Measurements from ENCODE around the gene SORBS2. TPM values are rescaled to one million over a fixed set of nuclear protein-coding genes. Genes with fewer than 3 reads are reported as not detected.

The SORBS2 gene
- total RNA-seq, 1 donor from 2014 or later: 43.2 TPM

DNA sequence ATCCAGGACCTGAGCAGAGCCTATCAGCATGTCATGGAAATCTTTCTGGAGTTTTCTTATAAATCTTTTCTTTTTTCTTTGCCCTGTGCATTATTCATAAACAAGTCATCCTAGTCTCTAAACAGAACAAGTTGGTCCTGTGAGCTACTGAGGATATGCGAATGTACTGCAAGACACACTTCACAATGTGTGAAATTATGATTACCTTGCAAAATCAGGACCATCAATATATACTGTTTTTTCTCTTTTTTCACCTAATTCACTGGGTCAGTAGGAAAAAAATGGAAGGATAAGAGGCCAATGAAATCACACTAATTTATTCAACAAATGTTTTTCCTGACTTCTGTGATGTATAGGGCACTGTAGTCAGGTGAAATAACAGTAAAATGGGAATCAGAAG lies 14.4 kb upstream of the SORBS2 start:
- Mint-ChIP-seq H3K4me3 (no peak overlapping the region), H3K27me3 (no peaks in the 10 kb centered on the region), H3K27ac (peak overlapping the region; percentile 52), H3K4me1 (ENCODE audit: unreplicated experiment) (peaks cover 7% of the 10 kb centered on the region), H3K36me3 (no peaks in the 10 kb centered on the region), H3K9me3 (no peaks in the 10 kb centered on the region)
- TF ChIP-seq, protein P1, sequence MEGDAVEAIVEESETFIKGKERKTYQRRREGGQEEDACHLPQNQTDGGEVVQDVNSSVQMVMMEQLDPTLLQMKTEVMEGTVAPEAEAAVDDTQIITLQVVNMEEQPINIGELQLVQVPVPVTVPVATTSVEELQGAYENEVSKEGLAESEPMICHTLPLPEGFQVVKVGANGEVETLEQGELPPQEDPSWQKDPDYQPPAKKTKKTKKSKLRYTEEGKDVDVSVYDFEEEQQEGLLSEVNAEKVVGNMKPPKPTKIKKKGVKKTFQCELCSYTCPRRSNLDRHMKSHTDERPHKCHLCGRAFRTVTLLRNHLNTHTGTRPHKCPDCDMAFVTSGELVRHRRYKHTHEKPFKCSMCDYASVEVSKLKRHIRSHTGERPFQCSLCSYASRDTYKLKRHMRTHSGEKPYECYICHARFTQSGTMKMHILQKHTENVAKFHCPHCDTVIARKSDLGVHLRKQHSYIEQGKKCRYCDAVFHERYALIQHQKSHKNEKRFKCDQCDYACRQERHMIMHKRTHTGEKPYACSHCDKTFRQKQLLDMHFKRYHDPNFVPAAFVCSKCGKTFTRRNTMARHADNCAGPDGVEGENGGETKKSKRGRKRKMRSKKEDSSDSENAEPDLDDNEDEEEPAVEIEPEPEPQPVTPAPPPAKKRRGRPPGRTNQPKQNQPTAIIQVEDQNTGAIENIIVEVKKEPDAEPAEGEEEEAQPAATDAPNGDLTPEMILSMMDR (conservative IDR thresholded peaks at IDR 0.05): no peak
- DNase-seq (ENCODE audit: extremely low spot score, unreplicated experiment): no peak

DNA sequence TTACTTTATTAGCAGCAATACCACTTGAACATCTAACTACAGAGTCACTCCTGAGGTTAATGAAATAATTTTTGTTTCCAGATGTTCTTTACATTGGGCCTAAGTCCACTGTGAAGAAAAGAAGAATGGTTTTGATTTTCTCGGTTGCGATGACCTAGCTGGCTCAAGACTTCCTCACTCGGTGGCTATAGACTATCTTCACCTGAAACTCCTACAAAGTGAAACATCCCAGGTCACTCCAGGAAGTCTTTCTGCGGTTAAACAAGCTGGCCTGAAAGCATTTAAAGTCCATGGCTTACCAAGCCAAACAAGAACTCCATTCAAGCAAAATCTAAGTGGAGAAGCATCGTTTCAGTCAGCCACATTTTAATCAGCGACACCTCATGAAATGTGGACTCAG lies 13.7 kb upstream of the SORBS2 start:
- H3K27me3 Mint-ChIP-seq: no peaks in the 10 kb centered on the region
- no peak overlapping the region for H3K4me3 Mint-ChIP-seq
- H3K9me3 Mint-ChIP-seq: no peaks in the 10 kb centered on the region
- H3K36me3 Mint-ChIP-seq: no peaks in the 10 kb centered on the region
- TF ChIP-seq, protein P1 (conservative IDR thresholded peaks at IDR 0.05): no peak
- peaks cover 3% of the 10 kb centered on the region for H3K4me1 Mint-ChIP-seq (ENCODE audit: unreplicated experiment)
- DNase-seq (ENCODE audit: extremely low spot score, unreplicated experiment): no peak
- peak overlapping the region; percentile 52 for H3K27ac Mint-ChIP-seq

DNA sequence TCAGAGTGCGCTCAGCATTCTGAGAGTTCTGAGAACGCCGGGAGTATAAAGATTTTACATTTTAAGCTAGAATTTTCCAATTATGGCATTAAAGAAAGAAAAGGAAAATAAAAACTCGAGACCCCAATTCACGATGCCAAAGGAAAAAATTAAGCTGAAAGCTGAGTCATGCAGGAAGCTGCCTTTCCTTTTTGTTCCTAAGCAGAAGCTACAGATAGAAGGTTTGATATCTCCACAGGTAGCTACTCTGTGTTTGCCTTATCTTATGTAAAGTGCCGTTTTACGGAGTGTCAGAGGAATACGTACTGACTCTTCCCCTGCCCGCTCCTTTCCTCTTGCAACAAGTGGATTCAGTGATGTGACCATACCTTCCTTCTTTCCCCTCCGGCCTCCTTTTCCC lies 10.8 kb upstream of the SORBS2 start:
- Mint-ChIP-seq H3K9me3 (no peaks in the 10 kb centered on the region), H3K36me3 (no peaks in the 10 kb centered on the region)

DNA sequence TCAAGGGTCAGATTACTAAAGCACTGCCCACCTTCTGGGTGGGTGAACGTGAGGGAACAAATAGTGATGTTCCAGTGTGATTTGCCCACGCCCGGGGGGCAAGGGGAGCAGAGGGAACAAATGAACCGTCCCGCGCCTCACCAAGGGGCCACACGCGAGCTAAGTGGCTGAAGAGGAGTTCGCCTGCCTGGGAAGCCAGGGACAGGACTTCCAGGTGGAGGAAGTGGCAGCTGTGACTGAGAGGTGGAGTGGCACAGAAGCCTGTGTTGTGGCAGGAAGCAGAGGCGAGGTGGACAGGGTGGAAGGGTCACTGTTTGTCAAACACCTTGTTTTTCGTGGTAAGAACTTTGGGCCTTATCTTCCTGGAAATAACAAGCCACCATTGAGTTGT lies 9.0 kb upstream of the SORBS2 start:
- Mint-ChIP-seq H3K9me3 (no peaks in the 10 kb centered on the region), H3K27me3 (no peaks in the 10 kb centered on the region), H3K4me1 (ENCODE audit: unreplicated experiment) (peaks cover 12% of the 10 kb centered on the region), H3K4me3 (no peak overlapping the region), H3K36me3 (no peaks in the 10 kb centered on the region), H3K27ac (no peak overlapping the region)
- DNase-seq (ENCODE audit: extremely low spot score, unreplicated experiment): no peak
- TF ChIP-seq, protein P1 (conservative IDR thresholded peaks at IDR 0.05): no peak

More for the DNA sequence above, 10.8 kb upstream of the SORBS2 start:
- DNase-seq (ENCODE audit: extremely low spot score, unreplicated experiment): no peak
- Mint-ChIP-seq H3K27ac (no peak overlapping the region), H3K4me1 (ENCODE audit: unreplicated experiment) (no peaks in the 10 kb centered on the region), H3K27me3 (no peaks in the 10 kb centered on the region), H3K4me3 (no peak overlapping the region)
- TF ChIP-seq, protein P1 (conservative IDR thresholded peaks at IDR 0.05): no peak

DNA sequence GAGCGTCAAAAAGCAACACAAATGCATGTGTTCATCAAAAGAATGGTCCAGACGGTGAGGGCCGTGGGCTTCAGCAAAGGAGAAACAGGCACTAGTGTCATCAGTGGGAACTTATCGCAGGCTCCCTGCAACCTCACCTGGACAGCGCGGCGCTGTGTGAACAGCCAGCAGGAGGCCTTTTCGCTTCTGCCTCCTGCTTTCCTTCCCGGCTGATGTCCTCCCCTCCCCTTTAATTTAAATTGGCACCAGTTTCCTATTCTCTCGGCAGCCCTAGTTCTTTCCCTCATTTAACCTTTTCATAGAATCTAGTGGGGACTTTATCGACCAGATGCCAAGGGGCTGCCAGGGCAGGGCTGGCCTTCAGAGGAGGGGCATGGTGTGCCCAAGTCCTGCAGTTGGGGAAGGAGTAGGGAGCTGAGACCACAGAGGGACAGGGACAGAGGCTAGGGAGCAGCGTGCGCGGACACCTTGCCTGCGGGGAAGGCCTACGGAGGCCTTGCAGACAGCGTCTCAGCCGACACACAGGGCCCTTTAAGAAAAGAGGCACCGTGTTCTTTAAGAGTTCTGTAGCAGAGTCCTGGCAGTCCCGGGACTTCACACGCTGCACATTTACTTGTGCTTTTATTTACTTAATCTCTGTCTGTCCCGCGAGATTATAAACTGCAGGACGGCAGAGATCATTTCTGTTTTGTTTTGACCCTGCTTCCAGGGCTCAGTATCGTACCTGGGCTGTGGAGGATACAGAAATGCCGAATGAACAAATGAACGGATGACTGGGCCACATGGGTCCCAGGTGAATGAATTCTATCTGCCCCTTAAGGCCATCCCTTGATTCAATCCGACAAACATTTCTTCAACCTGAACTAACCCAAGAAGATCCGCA lies 8.4 kb upstream of the SORBS2 start:
- Mint-ChIP-seq H3K4me3 (no peak overlapping the region), H3K27ac (no peak overlapping the region), H3K9me3 (no peaks in the 10 kb centered on the region), H3K4me1 (ENCODE audit: unreplicated experiment) (peaks cover 13% of the 10 kb centered on the region), H3K27me3 (no peaks in the 10 kb centered on the region), H3K36me3 (no peaks in the 10 kb centered on the region)
- DNase-seq (ENCODE audit: extremely low spot score, unreplicated experiment): no peak
- TF ChIP-seq, protein P1 (conservative IDR thresholded peaks at IDR 0.05): no peak

Measured in type B pancreatic cell (in vitro differentiated cells).